GM12874 (cell line): Measurements from ENCODE around the gene BBS9.

Experiments
- TF ChIP-seq, protein P1 (sequence below): IDR thresholded peaks from 2 replicates; pipeline ENCODE4 v1.5.1; 2011; ENCODE audit warnings: low read depth, mild to moderate bottlenecking, control low read depth, low read length, moderate library complexity; ENCODE audit not compliant: insufficient read depth

BBS9 gene

DNA sequence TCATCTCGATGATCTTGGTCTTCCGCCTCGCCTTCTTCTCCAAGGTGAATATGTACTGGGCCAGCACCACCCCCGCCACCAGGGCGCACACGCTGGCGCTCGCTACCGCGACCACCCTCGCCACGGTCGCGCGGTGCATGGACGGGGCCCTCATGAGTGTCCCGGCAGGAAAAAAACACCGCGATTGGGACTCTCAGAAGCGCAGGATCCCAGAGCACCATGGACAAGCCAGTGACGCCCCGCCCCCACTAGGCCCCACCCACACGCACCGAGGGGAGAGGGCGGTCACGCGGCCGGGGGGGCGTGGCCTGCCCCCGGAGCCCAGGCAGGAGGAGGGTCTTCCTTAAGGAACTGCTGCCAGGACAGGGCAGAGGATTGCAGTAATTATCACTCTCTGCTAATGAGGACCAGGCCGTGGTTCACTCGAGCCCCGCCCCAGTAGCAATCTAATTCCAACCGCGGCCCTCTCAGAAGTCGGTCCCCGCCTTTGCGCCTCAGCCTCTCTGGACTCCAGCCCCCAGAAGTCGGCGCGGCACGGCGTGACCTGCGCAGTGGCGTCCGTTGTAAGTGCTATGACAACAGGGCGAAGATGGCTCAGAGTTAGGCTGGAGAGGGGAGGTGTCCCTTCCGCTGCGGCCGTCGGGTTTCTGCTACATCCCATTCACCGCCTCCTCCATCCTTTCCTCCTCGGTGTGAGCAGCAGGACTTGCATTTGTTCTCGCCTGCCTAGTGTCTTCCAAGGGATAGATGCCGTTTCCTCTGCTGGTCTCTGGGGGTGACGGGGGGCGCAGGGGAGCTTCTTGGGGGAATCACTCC is at the start of gene BBS9:
Gene BBS9 (plus strand): TSS at position 575 of the 816 bp plus-strand sequence. CDS start 16,689 bp downstream, outside the sequence.
- TF ChIP-seq, protein P1, sequence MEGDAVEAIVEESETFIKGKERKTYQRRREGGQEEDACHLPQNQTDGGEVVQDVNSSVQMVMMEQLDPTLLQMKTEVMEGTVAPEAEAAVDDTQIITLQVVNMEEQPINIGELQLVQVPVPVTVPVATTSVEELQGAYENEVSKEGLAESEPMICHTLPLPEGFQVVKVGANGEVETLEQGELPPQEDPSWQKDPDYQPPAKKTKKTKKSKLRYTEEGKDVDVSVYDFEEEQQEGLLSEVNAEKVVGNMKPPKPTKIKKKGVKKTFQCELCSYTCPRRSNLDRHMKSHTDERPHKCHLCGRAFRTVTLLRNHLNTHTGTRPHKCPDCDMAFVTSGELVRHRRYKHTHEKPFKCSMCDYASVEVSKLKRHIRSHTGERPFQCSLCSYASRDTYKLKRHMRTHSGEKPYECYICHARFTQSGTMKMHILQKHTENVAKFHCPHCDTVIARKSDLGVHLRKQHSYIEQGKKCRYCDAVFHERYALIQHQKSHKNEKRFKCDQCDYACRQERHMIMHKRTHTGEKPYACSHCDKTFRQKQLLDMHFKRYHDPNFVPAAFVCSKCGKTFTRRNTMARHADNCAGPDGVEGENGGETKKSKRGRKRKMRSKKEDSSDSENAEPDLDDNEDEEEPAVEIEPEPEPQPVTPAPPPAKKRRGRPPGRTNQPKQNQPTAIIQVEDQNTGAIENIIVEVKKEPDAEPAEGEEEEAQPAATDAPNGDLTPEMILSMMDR = peak; percentile 11; the same call in 1 of the 2 replicates

- TF ChIP-seq, protein P1 = no peak
Measured at GRCh38 chr7:33079763-33080690, 49.3 kb upstream of the BBS9 start.

GRCh38 chr7:33087356-33087755 is 42.0 kb upstream of the BBS9 start:
- TF ChIP-seq, protein P1 = no peak

DNA sequence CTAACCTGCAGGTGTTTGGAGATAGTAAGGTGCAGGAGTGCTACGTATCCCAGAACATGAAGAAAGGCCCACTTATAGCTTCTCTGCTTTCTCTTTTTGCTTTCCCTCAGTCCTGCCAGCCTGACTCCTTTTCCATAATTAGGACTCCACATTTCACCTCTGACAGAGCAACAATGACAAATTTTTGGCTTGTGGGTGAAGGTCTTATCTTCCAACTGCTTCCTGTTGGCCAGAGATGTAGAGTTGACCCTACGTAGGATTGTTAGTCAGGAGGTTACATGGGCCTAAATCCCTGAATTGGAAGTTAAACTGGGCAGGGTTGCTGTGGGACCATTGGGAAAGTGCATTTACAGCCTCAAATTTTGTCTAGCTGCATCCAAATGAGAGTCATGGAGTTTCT is 41.5 kb upstream of the BBS9 start:
- TF ChIP-seq, protein P1 = no peak

- TF ChIP-seq, protein P1 = no peak
Measured at GRCh38 chr7:33089142-33089541, 40.2 kb upstream of the BBS9 start.

DNA sequence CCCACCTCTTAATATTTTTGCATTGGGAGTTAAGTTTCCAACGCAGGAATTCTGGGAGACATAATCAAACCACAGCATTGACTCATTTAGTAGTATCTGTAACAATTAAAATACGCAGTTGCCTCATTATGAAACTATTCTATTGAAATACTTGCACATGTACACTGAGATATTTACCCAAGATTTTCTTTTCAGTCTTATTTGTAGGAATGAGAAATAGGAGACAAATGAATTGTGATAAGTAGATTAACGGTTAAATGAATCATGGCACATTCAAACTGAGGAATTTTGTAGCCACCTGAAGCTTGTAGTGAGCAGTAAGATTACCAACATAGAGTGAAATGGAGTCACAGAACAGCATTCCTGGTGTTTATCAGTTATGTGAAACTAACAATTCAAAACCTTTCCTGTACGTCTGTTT is 38.2 kb upstream of the BBS9 start:
- TF ChIP-seq, protein P1 = no peak

GRCh38 chr7:33091641-33092191 is 37.6 kb upstream of the BBS9 start:
- TF ChIP-seq, protein P1 = no peak
